Daoy (cell line): ENCODE measurements around the gene SH2D3A. TPM values are rescaled to one million over a fixed set of nuclear protein-coding genes. Genes with fewer than 3 reads are reported as not detected.

Source experiments
- DNase-seq: peaks from one replicate; pipeline ENCODE4 v3.0.0-alpha.2; 2015; ENCODE audit warnings: low read depth
- total RNA-seq: library from RNA; depleted of rRNA; stranded (reverse); fragments of >200 nt; shearing (Covaris generic); gene quantifications from 2 replicates; pipeline ENCODE4 v1.2.3, GENCODE V29; 2014

Gene SH2D3A
- total RNA-seq, 1 experiment from 2014 or later: 1.8 TPM

DNA sequence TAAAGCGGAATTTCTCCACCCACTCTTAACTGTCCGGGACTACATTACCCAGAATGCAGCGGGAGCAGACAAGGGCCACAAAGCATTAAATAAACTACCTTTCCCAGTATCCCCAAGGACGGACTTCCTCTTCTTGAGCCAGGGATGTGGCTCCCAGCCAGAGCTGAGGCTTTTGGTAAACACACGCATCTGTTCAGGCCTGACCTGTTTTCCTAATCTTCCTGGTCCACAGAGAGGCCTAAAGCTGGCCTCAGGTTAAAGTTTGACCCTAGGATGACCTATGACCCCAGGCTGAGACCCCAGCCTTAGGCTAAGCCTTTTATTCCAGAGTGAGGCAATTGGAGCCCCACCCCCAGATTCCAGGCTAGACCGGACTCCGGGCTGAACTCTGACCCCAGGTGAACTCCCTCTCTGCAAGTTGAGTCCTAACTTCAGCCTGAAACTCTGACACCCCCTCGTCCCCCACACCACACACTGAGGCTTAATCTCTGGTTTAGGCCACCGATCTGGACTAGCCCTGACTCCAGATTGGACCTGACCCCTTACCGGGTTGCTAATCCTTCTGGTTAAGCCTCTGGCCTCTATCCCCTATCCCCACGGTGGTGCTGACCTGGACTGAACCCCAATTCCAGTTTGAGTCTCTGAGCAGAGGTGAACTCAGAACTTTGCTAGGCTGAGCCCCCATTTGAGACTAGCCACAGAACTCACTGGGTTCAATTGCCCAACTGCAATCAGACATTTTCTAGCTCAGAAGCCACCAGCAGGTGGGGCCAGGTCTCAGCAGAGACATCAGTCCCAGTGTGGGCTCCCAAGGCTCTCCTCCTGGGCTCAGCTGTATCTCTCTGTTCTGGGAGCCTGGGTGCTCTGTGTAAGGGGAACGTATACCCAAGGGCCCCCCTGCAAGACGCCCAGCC, 29.1 kb downstream of the SH2D3A start:
- DNase-seq: peak; percentile 85

DNA sequence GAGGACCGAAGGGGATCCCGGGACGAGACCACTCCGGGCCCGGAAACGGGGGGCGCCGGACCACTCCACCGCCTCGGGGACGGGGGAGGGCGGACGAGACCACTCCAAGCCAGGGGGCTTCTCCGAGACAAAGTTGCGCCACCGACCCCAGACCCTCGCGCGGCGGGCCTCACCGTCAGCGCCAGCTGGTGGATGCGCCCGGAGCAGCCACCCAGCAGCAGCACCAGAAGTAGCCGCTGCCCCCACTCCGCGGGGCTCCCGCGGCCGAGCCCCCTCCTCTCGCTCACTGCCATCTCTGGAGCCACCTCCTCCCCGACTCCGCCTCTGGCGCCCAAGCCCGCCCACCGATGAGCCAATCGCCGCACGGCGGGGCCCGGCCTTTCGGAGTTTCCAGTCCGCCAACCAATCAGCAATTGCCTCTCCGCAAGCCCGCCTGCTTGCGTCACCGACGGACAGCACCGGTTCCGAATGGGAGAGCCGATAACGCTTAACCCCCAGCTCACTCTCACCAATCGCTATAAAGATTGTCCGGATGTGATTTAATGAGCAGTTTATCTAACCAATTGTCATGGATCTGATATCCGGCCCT, 29.9 kb downstream of the SH2D3A start, which contains the start of gene GPR108:
Gene GPR108 (minus strand): TSS at position 297 of the 589 bp plus-strand sequence. CDS start 4 bp downstream, at position 293.
- peak; percentile 100 for DNase-seq

DNA sequence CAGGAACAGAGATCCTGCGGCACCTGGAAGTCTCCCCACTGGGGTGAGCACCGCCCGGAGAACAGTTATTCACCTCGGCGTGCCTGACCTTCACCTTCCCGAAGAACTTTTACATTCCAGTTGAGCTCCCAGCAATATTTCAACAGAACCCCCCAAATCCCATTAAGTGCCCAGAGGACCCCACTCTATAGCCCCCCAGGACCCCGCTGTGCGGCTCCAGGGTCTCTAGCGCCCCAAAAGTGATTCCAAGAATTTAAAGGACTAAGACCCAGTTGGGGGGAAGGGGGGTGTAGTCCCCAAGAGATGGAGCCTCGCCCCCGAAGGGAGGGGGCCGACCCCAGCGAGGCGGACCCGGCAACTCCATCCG, 30.3 kb downstream of the SH2D3A start:
- DNase-seq: no peak

DNA sequence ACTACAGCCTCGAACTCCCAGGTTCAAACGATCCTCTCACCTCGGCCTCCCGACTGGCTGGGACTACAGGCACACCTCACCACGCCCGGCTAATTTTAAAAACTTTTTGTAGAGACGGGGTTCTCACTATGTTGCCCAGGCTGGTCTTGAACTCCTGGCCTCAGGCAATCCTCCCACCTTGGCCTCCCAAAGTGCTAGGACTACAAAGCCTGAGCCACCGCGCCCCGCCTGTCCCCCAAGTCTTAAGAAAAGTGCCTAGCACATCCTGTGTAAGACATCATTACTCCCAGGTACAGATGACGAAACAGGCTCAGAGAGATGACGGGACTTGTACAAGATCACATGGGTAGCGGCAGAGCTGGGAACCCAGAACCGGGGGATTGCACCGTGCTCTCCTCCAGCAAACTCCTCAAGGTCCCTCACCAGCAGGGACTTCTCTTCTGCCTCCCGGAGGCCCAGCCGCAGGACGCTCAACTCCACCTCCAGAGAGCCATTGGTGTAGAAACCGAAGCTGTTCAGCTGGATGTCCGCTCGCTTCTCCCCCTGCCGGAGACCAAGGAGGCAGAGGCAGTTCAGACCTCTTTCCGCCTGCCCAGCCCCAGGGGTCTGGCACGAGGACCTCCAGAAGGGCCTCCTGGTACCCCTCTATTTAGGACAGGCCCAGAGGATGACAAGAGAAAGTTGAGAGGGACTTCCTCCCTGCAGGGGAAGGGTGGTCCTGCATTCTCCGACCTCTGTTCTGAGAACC, 30.9 kb downstream of the SH2D3A start:
- peak; percentile 89 for DNase-seq

DNA sequence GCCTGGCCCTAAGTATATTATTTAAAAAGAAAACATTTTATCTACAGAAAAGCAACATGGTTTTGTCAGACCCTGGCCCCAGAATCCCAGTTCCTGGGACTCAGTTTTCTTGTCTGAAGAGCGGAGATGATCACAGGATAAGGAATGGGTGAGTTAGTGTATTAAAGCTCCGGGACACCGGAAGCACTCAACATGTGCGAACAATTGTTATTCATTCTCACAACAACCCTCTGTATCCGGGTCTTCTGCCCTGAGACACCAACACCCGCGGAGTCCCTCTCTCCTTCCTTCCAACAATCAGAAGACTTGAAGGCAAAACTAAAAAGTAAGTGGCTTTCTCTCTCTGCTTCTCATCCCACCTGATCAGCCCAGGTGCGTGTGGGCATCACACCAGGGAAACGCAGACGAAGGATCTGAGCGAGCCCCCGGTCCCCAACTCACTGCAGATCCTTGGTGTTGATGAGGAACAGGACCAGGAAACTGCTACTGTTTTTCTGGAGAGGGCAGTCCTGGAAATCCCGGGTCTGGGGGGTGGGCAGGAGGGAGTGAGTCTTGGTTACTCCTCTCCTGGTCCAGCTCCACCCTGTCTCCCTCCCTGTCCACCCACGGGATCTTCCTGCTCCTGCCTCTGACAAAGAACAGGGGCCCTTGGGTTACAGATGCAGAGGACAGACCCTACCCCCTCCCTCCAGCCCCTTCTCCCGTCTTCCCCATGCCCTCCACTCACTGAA, 31.9 kb downstream of the SH2D3A start:
- no peak for DNase-seq

DNA sequence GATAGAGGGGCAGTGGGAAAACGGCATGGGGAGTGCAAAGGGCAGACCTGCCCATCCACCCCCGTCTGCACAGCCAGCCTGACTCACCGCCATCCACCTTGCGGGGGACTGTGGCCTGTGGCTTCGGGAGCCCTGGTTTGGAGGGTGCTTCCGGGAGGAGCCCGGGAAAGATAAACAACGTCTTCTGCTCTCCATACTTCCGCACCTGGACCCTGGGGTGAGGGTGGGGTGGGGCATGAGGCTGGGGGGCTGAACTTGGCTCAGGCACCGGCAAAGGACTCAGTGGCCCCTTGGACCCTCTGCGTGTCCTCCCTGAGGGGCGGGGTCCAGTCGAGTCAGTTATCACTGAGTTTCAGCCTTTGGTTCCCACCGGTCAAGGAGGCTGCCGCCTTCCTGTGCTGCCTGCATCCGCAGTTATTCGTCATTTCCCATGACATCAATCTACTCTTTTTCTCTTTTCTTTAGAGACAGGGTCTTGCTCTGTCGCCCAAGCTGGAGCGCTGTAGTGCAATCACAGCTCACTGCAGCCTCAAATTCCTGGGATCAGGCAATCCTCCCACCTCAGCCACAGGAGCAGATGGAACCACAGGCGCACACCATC, 33.0 kb downstream of the SH2D3A start:
- peak; percentile 37 for DNase-seq

DNA sequence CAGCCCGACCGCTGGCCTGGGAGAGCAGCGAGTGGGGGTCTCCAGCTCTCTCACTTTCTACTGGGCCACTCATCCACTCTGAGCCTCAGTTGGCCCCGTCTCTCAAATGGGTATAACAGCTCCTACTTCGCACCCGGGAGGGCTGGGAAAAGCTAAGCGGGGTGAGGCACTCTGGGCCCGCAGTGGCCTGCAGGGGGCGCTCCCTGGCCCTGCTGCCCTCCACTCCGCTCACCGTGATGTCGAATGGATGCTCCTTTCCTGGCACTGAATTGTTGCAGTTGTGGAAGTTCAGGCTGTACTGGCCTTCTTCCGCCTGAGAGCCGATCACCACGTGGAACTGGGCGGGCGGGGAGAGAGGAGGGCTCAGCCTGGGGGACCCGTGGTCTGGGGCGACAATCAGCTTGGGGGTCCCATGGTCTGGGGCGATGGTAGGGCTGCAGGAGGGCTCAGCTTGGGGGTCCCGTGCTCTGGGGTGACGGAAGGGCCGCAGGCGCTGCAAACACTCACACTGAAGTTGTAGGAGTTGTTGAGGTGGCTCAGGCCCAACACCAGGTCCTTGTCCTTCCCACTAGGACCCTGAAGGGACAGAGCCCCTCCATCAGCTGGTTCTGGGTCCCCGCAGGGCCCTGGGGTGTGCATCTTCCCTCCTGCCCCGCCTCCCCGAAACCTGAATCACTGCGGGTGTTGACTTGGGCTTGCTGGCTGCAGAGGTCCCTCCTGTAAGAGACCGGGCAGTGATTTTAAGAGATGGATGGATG, 33.7 kb downstream of the SH2D3A start:
- no peak for DNase-seq

DNA sequence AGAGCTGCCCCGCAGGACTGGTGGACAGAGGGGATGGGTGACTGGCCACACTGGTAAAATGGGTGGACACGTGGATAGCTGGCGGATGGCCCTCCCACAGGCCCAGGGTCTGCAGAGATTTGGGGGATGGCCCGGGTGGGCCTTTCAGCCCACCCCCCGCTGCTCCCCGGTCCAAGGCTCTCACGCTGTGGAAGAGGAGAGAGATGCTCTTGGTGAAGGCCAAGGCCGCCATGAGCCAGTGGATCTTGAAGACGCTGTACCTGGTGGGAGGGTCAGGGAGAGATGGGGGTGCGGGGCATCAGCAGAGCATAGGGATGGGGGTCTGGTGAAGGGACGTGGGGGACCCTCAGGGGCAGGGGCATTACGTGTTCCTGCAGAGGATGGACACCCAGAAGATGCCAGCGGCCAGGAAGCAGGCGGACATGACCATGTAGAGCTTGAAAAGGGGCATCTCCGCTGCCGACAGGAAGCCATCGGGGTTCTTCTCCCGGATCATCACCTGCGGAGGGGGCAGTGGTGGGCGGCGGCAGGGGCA, 34.4 kb downstream of the SH2D3A start:
- DNase-seq: no peak

DNA sequence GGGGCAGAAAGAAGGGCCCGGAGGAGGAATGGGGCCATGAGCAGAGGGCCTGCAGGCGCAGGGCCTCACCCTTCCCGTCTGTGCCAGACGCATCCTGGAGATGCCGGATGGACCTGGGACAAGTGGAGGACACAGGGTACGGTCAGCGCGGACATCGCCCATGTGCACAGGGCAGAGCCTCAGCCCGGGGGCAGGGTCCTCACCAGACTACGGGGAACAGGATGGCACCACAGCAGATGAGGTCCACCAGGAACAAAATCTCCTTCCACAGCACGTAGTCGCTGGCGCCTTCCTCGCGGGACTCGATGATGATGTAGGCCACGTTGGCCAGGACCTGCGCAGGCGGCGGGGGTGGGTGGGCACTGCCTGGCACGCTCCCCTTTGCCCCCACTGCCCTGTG, 35.4 kb downstream of the SH2D3A start:
- DNase-seq: no peak

DNA sequence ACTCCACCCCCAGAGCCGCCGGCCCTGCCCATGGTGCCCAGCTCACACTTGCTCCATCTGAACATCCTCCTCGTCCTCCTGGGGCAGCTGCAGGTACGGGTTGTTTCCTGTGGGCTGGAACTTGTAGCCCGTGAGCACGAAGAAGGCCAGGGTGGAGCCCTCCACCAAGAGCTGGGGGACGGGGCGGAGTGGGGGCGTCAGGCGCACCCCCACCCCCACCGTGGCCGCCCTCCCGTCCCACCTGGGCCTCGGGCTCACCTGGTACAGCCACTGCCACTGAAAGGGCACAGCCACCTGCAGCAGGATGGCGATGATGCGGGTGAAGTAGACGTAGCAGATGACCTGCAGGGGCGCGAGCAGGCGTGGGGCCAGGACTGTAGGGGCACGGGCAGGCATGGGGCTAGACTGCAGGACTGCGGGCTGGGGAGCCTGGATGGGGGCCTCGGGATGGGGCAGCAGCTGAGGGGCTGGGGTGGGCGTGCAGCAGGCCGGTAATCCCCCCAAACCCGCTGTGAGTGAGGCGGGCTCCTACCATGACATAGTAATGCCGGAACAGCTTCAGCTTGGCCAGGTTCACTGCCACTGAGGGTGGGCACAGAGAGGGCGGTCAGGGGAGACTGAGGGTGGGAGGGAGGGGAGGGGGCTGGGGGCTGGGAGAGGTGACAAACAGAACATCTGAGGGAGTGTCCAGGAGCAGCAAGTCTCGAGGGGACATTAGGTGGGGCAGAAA, 36.1 kb downstream of the SH2D3A start:
- DNase-seq: no peak

DNA sequence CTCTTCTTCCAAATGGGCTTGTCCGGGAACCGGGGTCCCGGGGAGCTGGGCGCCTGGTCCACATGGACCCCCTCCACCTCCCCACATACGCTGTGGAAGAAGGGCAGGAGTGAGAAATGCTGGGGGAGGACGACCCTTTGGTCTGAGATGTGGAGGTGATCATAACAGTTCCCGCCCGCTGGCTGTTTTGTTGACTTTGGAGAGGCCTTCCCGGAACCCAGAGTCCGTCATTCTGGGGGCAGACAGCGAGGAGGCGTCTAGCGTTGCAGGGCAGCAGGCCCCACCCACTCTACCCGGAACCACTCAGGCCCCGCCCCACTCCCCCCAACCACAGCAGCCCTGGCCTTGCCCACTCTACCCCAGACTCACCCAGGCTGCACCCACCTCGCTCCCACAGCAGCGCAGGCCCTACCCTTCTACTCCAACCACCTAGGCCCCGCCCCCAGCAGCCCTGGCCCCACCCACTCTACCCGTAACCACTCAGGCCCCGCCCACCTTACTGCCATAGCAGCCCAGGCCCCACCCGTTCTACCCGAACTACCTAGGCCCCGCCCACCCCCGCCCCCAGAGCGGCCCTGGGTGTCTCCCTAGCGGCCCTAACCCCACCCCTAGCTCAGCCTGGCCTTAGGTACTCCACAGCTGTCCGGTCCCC, 37.0 kb downstream of the SH2D3A start:
- peak; percentile 32 for DNase-seq

DNA sequence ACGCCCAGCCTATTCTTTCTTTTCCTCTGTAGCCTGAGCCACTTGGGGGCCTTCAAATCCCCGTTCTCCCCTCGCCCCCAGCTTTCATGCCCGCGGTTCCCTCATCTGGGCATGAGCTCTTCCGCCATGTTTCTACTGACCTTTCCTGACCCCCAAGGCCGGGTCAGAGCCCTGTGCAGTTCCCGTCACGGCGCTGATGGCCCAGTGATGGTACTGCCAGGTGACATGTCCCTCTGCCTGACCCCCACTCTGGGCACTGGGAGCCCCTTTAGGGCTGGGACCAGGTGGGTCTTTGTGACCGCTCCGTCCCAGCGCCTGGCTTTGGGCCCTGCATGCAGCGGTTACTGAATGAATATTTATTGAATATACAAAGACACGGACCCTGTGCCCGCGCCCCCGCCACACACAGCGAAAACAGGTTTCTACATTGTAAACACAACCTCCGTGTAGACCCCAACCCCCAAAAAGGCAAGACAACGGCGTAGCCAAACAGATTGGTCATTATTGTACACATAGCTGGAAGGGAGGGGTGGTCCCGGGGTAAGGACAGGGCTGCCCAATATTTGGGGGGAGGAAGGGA, 37.6 kb downstream of the SH2D3A start:
- no peak for DNase-seq

DNA sequence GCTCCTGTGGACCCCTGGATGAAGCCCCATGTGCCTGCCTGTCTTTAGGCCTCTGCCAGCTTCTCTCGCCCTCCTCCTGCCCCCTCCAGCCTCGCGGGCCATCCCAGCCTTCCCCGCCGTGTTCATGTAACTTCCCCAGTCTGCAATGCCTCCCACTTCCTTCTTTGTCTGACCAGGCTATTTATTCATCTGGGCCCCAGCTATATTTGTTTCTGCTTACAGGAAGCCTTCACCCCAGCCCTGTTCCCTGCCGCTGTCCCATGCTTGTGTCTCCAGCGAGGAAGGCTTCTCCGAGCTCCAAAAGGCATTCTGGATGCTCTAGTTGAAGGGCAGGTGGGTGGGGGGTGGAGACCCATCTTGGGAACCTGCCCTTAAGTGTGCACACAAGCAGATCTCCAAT, 38.9 kb downstream of the SH2D3A start:
- DNase-seq: no peak

DNA sequence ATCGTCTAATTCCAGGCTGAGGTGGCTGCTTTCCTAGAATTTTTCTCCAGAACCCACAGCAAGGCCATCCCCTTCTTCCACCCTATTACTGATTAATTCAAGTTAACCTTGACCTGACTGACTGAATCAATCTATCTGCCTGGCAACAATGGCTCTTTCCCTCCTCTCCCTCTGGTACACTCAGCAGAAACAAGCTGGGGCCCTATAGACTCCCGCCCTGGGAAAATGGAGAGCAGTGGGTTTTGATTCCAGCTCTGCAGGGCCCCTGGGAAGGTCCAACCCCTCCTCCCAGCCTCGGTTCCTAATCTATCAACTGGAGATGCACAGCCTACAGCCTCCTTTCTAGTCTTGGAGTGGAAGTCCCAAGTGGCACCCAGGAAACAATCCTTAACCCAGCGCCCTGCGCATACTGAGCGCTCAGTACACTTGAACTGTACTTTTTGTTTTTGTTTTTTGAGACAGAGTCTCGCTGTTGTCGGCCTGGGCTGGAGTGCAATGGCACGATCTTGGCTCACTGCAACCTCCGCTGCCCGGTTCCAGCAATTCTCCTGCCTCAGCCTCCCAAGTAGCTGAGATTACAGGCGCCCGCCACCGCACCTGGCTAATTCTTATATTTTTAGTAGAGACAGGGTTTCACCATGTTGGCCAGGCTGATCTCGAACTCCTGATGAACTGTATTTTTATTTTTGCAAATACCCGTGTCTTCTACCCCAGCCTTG, 41.6 kb downstream of the SH2D3A start:
- DNase-seq: no peak

DNA sequence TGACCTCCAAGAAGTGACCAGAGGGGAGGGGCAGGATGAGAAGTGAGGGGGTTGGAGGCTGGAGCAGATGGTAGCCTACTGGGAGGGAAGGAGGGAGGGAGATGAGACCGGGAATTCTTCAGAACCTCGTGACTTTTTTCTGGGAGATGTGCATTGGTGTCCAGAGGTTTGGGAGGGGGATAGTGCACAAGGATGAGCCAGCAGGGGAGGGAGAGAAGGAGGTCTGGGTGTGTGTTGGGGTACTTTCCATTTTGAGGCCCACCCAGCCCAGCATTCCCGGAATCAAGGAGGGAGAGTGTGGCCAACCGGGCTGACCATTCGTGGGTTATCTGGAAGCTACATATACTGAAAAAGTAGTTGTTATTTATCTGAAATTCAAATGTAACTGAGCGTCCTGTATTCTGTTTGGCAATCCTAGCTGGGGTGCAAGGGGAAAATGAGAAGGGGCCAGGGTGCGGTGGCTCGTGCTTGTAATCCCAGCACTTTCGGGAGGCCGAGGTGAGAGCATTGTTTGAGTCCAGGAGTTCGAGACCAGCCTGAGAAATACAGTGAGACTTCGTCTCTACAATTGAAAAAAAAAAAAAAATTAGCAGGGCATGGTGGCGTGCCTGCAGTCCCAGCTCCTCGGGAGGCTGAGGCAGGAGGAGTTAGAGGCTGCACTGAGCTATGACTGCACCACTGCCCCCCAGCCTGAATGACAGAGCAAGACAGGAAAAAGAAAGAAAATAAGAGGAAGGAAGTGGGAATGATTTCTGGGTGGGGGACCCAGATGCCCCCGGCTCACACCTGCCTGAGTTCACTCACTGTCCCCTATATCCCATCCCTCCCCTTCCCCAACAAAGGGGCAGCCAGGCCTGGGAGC, 42.4 kb downstream of the SH2D3A start:
- DNase-seq: no peak

DNA sequence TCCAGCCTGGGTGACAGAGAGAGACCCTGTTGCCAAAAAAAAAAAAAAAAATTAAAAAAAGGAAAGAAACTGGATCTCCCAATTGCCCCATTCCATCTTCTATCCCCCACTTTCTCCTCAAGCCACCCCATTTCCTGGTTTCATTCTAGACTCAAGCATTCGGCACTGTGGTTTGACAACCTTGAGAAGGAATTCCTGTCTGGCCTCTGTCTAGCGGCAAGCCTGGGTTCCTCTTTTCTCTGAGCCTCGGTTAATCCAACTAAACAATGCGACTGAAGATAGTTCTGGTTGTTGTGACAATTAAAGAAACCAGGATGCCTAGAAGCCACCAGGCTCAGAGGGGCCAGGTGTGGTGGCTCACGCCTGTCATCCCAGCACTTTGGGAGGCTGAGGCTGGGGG, 43.5 kb downstream of the SH2D3A start:
- no peak for DNase-seq

DNA sequence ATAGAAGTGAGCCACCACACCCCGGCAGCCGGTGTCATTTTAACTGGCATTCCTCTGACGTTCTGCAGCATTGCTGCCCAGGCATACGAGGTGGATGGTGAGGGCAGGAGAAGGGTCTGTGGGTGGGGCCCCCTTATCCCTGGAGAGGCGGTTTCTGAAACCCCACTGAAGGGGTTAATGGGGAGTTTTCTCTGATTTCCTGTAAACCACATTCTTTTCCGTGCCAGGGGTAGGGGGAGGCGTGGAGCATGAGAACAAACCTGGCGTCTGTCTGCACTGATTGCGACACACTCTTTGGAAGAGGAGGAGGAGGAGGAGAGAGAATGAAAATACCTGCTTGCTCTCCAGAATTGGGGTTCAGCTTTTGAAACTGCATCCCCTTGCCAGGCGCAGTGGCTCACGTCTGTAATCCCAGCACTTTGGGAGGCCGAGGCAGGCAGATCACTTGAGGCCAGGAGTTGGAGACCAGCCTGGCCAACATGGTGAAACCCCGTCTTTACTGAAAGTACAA, 44.1 kb downstream of the SH2D3A start:
- no peak for DNase-seq
